HepG2 (cell line): ENCODE data around the gene ANK3.

Experiments
- ARNT2 ChIP-seq: sonication (generic); formaldehyde crosslinking; IDR thresholded peaks from 2 replicates; pipeline ENCODE4 v1.8.0; 2022; ENCODE audit warnings: mild to moderate bottlenecking, low read depth, missing genetic modification reagents, moderate library complexity
- KAT7 ChIP-seq: IDR thresholded peaks from 2 replicates; pipeline ENCODE4 v1.6.1; 2018; ENCODE audit warnings: borderline replicate concordance, missing compliant biosample characterization
- MAF1 ChIP-seq: sonication (generic); formaldehyde crosslinking; IDR thresholded peaks from 2 replicates; pipeline ENCODE4 v1.5.0; 2020; ENCODE audit warnings: missing genetic modification reagents, borderline replicate concordance
- SMARCC2 ChIP-seq: fragments of 450-650 bp; IDR thresholded peaks from 2 replicates; pipeline ENCODE4 v1.6.1; 2017; ENCODE audit warnings: antibody characterized with exemption, mild to moderate bottlenecking
- TAF1 ChIP-seq: sonication (generic); formaldehyde crosslinking; IDR thresholded peaks from 2 replicates; pipeline ENCODE4 v1.4.0; 2020; ENCODE audit warnings: missing genetic modification reagents
- ZNF292 ChIP-seq: sonication (generic); formaldehyde crosslinking; IDR thresholded peaks from 2 replicates; pipeline ENCODE4 v1.8.1; 2022; ENCODE audit warnings: mild to moderate bottlenecking, low read depth, missing genetic modification reagents, borderline replicate concordance
- TF ChIP-seq, protein P1 (sequence below): sonication (generic); formaldehyde crosslinking; IDR thresholded peaks from 2 replicates; pipeline ENCODE4 v1.4.0; 2020; ENCODE audit warnings: missing genetic modification reagents, borderline replicate concordance

DNA sequence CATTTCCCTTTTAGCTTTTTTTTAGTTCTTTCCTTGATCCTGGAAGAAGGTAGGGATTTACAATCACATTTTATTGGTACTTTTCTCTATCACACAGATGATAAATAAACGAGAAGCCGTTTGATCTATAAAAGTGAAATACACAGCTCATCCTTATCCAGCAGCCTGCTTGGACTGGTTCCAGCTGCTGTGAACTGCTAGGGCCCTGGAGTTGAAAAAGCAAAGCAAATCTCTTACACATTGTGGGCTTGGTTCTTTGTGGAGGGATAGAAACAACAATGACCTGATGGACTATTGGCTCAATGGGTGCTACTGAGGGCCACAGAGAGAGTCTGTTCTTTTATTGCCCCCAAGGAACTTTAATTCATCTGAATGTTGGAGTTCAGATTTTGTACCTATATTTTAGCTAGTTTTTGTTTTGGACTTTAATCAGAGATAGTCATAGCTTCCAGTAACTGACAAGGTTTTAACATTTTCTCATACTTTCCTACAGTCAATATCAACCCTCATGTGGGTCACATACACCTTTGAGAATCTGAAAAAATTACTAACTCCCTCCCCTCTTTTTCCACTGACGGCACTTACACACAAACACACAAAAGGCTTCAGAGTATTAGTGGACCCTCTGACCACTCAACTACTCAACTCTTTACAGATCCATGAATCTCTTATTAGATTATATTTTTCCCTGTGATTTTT lies 391.7 kb downstream of the ANK3 start:
- TF ChIP-seq KAT7 (CRISPR knock-in tag) (no peak), SMARCC2 (no peak), ARNT2 (no peak), MAF1 (CRISPR knock-in tag) (no peak), TAF1 (CRISPR knock-in tag) (no peak), ZNF292 (no peak)
- TF ChIP-seq, protein P1, sequence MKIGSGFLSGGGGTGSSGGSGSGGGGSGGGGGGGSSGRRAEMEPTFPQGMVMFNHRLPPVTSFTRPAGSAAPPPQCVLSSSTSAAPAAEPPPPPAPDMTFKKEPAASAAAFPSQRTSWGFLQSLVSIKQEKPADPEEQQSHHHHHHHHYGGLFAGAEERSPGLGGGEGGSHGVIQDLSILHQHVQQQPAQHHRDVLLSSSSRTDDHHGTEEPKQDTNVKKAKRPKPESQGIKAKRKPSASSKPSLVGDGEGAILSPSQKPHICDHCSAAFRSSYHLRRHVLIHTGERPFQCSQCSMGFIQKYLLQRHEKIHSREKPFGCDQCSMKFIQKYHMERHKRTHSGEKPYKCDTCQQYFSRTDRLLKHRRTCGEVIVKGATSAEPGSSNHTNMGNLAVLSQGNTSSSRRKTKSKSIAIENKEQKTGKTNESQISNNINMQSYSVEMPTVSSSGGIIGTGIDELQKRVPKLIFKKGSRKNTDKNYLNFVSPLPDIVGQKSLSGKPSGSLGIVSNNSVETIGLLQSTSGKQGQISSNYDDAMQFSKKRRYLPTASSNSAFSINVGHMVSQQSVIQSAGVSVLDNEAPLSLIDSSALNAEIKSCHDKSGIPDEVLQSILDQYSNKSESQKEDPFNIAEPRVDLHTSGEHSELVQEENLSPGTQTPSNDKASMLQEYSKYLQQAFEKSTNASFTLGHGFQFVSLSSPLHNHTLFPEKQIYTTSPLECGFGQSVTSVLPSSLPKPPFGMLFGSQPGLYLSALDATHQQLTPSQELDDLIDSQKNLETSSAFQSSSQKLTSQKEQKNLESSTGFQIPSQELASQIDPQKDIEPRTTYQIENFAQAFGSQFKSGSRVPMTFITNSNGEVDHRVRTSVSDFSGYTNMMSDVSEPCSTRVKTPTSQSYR, result no peak
